Measurements from ENCODE around the gene PKN1.

DNA sequence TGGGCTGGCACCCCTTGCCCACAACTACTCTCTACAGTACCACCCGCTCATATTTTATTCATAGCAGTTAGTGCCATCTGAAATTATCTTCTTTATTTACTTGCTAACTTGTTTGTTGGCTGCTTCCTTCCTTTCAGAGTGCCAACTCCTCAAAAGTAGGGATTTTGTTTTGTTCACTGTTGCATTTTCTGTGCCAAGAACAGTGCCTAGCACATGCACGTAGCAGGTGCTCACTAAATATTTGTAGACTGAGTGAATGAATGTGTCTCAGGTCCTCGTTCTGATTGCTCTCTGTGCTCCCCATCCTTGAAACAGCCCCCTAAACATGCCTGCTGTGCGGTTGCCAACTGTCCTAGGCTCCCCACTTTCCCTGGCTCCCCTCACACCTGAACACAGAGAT, 61.3 kb downstream of the PKN1 start:
- TF ChIP-seq, protein P1, sequence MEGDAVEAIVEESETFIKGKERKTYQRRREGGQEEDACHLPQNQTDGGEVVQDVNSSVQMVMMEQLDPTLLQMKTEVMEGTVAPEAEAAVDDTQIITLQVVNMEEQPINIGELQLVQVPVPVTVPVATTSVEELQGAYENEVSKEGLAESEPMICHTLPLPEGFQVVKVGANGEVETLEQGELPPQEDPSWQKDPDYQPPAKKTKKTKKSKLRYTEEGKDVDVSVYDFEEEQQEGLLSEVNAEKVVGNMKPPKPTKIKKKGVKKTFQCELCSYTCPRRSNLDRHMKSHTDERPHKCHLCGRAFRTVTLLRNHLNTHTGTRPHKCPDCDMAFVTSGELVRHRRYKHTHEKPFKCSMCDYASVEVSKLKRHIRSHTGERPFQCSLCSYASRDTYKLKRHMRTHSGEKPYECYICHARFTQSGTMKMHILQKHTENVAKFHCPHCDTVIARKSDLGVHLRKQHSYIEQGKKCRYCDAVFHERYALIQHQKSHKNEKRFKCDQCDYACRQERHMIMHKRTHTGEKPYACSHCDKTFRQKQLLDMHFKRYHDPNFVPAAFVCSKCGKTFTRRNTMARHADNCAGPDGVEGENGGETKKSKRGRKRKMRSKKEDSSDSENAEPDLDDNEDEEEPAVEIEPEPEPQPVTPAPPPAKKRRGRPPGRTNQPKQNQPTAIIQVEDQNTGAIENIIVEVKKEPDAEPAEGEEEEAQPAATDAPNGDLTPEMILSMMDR (IDR thresholded peaks at IDR 0.05; ENCODE audit: insufficient read depth, low read length) = no peak
- TF ChIP-seq POLR2AphosphoS5 (IDR thresholded peaks at IDR 0.05; ENCODE audit: low read depth) (no peak), GABPA (IDR thresholded peaks at IDR 0.05; ENCODE audit: low read depth) (no peak)
- TF ChIP-seq, protein P2, sequence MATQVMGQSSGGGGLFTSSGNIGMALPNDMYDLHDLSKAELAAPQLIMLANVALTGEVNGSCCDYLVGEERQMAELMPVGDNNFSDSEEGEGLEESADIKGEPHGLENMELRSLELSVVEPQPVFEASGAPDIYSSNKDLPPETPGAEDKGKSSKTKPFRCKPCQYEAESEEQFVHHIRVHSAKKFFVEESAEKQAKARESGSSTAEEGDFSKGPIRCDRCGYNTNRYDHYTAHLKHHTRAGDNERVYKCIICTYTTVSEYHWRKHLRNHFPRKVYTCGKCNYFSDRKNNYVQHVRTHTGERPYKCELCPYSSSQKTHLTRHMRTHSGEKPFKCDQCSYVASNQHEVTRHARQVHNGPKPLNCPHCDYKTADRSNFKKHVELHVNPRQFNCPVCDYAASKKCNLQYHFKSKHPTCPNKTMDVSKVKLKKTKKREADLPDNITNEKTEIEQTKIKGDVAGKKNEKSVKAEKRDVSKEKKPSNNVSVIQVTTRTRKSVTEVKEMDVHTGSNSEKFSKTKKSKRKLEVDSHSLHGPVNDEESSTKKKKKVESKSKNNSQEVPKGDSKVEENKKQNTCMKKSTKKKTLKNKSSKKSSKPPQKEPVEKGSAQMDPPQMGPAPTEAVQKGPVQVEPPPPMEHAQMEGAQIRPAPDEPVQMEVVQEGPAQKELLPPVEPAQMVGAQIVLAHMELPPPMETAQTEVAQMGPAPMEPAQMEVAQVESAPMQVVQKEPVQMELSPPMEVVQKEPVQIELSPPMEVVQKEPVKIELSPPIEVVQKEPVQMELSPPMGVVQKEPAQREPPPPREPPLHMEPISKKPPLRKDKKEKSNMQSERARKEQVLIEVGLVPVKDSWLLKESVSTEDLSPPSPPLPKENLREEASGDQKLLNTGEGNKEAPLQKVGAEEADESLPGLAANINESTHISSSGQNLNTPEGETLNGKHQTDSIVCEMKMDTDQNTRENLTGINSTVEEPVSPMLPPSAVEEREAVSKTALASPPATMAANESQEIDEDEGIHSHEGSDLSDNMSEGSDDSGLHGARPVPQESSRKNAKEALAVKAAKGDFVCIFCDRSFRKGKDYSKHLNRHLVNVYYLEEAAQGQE (IDR thresholded peaks at IDR 0.05; ENCODE audit: insufficient replicate concordance, low read depth) = no peak

Measured in HL-60 (cell line).